Cardiac fibroblast (primary cell): ENCODE data around the gene KIF26A.

ENCODE experiments used
- DNase-seq, 2 donors: peaks; one replicate each; pipeline versions ENCODE4 v3.0.0 to v3.0.0-alpha.2; 2010; ENCODE audit warnings: low read depth in 2 of 2
- H3K4me3 ChIP-seq, 2 donors: replicated peaks in 1 of 2; 1 replicate in 1 of 2; 2 replicates in 1 of 2; pipeline ENCODE4 v1.5.1; 2011; ENCODE audit warnings: low read depth in 2 of 2, low read length in 2 of 2, mild to moderate bottlenecking in 2 of 2, moderate library complexity in 1 of 2
- TF ChIP-seq, protein P1 (sequence below): IDR thresholded peaks from one replicate; pipeline ENCODE4 v1.5.1; 2011; ENCODE audit warnings: low read depth, mild to moderate bottlenecking, low read length, inconsistent platforms

The KIF26A gene

GRCh38 chr14:104175041-104175440 lies 36.7 kb downstream of the KIF26A start:
- no peak overlapping the region for H3K4me3 ChIP-seq
- TF ChIP-seq, protein P1, sequence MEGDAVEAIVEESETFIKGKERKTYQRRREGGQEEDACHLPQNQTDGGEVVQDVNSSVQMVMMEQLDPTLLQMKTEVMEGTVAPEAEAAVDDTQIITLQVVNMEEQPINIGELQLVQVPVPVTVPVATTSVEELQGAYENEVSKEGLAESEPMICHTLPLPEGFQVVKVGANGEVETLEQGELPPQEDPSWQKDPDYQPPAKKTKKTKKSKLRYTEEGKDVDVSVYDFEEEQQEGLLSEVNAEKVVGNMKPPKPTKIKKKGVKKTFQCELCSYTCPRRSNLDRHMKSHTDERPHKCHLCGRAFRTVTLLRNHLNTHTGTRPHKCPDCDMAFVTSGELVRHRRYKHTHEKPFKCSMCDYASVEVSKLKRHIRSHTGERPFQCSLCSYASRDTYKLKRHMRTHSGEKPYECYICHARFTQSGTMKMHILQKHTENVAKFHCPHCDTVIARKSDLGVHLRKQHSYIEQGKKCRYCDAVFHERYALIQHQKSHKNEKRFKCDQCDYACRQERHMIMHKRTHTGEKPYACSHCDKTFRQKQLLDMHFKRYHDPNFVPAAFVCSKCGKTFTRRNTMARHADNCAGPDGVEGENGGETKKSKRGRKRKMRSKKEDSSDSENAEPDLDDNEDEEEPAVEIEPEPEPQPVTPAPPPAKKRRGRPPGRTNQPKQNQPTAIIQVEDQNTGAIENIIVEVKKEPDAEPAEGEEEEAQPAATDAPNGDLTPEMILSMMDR, result no peak
- DNase-seq, result no peak

GRCh38 chr14:104175811-104176210 lies 37.4 kb downstream of the KIF26A start:
- H3K4me3 ChIP-seq, result no peak overlapping the region
- TF ChIP-seq, protein P1, result no peak
- DNase-seq, result no peak

GRCh38 chr14:104176611-104177010 lies 38.2 kb downstream of the KIF26A start:
- TF ChIP-seq, protein P1, result no peak

DNA sequence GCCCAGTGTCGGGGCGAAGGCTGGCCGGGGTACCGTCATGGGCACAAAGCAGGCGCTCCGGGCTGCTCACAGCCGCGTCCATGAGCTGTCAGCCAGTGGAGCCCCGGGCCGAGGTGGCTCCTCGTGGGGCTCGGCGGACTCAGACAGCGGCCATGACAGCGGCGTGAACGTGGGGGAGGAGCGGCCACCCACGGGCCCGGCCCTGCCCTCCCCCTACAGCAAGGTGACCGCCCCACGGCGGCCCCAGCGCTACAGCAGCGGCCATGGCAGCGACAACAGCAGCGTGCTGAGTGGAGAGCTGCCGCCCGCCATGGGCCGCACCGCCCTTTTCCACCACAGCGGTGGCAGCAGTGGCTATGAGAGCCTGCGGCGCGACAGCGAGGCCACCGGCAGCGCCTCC lies 39.0 kb downstream of the KIF26A start:
- DNase-seq, result no peak
- TF ChIP-seq, protein P1, result no peak
- no peak overlapping the region for H3K4me3 ChIP-seq

More at GRCh38 chr14:104176611-104177010, 38.2 kb downstream of the KIF26A start:
- H3K4me3 ChIP-seq, result no peak overlapping the region
- DNase-seq, result no peak

GRCh38 chr14:104178279-104178678 lies 39.9 kb downstream of the KIF26A start:
- H3K4me3 ChIP-seq, result no peak overlapping the region
- DNase-seq, result peak in 1 of 2 donors; percentile 12
- TF ChIP-seq, protein P1, result no peak

DNA sequence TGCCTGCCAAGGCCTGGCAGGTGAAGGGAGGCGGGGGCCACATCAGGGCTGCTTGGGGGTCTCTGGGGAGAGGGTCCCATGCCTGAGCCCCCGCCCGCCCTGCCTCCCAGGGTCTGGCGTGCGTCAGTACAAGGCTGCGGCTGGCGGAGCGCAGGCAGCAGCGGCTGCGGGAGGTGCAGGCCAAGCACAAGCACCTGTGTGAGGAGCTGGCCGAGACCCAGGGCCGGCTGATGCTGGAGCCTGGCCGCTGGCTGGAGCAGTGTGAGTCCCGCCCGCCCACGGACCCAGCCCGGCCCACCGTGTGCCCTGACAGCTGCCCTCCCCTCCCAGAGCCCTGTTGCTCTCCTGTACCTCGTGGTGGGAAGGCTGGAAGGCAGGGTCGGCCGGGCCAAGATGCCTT lies 40.7 kb downstream of the KIF26A start:
- no peak overlapping the region for H3K4me3 ChIP-seq
- TF ChIP-seq, protein P1, result no peak
- no peak for DNase-seq

DNA sequence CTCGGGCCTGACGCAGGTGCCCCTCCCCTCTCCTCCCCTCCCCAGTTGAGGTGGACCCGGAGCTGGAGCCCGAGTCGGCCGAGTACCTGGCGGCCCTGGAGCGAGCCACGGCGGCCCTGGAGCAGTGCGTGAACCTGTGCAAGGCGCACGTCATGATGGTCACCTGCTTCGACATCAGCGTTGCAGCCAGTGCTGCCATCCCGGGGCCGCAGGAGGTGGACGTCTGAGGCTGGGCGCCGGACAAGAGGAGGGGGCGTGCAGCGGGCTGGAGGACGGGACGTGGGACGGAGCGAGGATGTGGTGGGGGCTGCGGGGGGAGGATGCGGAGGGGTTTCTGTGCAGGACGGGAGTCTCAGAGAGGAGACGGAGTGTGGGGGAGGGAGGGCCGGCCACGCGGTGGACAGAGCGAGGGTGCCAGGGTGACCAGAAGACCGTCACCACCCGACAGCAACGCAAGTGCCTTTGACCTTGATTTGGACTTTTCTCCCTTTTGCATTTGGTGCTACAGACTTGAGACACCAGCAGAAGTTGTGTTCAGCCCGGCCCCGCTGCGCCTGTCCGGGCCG lies 41.3 kb downstream of the KIF26A start:
- TF ChIP-seq, protein P1, result no peak
- no peak for DNase-seq
- H3K4me3 ChIP-seq, result no peak overlapping the region
